SK-N-SH (cell line): Measurements from ENCODE around the gene GPR17. TPM values are rescaled to one million over a fixed set of nuclear protein-coding genes. Genes with fewer than 3 reads are reported as not detected.

ENCODE experiments used
- CTCF ChIA-PET: fragments of 300-600, 350-600 bp; formaldehyde crosslinking; extraction: SDS; loops from one replicate; lab custom pipeline; 2021; lab: Yijun Ruan, JAX
- POLR2A ChIA-PET: fragments of 350-600 bp; sonication (Branson Sonifier 250); formaldehyde crosslinking; extraction: SDS; loops from one replicate; lab custom pipeline; 2020; ENCODE audit warnings: antibody characterized with exemption, inconsistent platforms; lab: Yijun Ruan, JAX
- DNase-seq: peaks from one replicate; pipeline ENCODE4 v3.0.0; 2012
- H2AFZ ChIP-seq: fragments of 200-600 bp; sonication (generic); 2 replicates; pipeline ENCODE4 v1.8.1; 2016; ENCODE audit warnings: antibody characterized with exemption, mild to moderate bottlenecking, low read depth
- H3F3A ChIP-seq: fragments of 200-600 bp; sonication (generic); replicated peaks from 2 replicates; pipeline ENCODE3; 2016; ENCODE audit warnings: antibody characterized with exemption, mild to moderate bottlenecking; ENCODE audit not compliant: insufficient read depth
- H3K27ac ChIP-seq, 2 experiments: fragments of 200-500 bp in 1 of 2; fragments of 200-600 bp in 1 of 2; sonication (Bioruptor generic) in 1 of 2; sonication (generic), shearing (Covaris generic) in 1 of 2; 2 replicates each; pipeline versions ENCODE4 v1.5.1 to v1.6.1; 2014 to 2016; ENCODE audit warnings: low read depth in 2 of 2, inconsistent platforms in 1 of 2, low read length in 1 of 2, mild to moderate bottlenecking in 1 of 2, mixed read lengths in 1 of 2
- H3K27me3 ChIP-seq: fragments of 200-600 bp; sonication (generic), shearing (Covaris generic); 2 replicates; pipeline ENCODE4 v1.6.1; 2016; ENCODE audit warnings: mixed run types; ENCODE audit not compliant: insufficient read depth
- H3K36me3 ChIP-seq, 2 experiments: fragments of 200-500 bp in 1 of 2; fragments of 200-600 bp in 1 of 2; sonication (Bioruptor generic) in 1 of 2; sonication (generic) in 1 of 2; replicated peaks in 1 of 2; 2 replicates each; pipeline versions ENCODE3 to v1.5.1; 2014 to 2016; ENCODE audit warnings: low read length in 1 of 2, mild to moderate bottlenecking in 1 of 2; ENCODE audit not compliant: insufficient read depth in 2 of 2, control insufficient read depth in 1 of 2
- H3K4me1 ChIP-seq, 2 experiments: fragments of 200-500 bp in 1 of 2; fragments of 200-600 bp in 1 of 2; sonication (Bioruptor generic) in 1 of 2; sonication (generic), shearing (Covaris generic) in 1 of 2; 2 replicates each; pipeline versions ENCODE4 v1.5.1 to v1.6.1; 2014 to 2016; ENCODE audit warnings: low read depth in 1 of 2, low read length in 1 of 2, mixed run types in 1 of 2; ENCODE audit not compliant: insufficient read depth in 2 of 2, control insufficient read depth in 1 of 2
- H3K4me2 ChIP-seq: fragments of 200-600 bp; sonication (generic), shearing (Covaris generic); 2 replicates; pipeline ENCODE4 v1.6.1; 2017; ENCODE audit warnings: mixed run types
- H3K4me3 ChIP-seq, 2 experiments: fragments of 200-500 bp in 1 of 2; fragments of 200-600 bp in 1 of 2; sonication (Bioruptor generic) in 1 of 2; sonication (generic), shearing (Covaris generic) in 1 of 2; 2 replicates each; pipeline versions ENCODE4 v1.5.1 to v1.8.1; 2014 to 2016; ENCODE audit warnings: low read depth in 2 of 2, inconsistent platforms in 1 of 2, low read length in 1 of 2, mild to moderate bottlenecking in 1 of 2, mixed read lengths in 1 of 2, moderate library complexity in 1 of 2
- H3K79me2 ChIP-seq: fragments of 200-600 bp; sonication (generic); 2 replicates; pipeline ENCODE4 v1.8.1; 2017; ENCODE audit warnings: mild to moderate bottlenecking; ENCODE audit not compliant: insufficient read depth
- H3K9ac ChIP-seq: fragments of 200-600 bp; sonication (generic); 2 replicates; pipeline ENCODE4 v1.6.1; 2017; ENCODE audit warnings: mixed run types
- H3K9me2 ChIP-seq: fragments of 200-600 bp; sonication (generic); 2 replicates; pipeline ENCODE4 v1.6.1; 2017; ENCODE audit warnings: mixed run types
- H3K9me3 ChIP-seq: fragments of 200-600 bp; sonication (generic); 2 replicates; pipeline ENCODE4 v1.6.1; 2017; ENCODE audit warnings: mixed run types, mild to moderate bottlenecking, moderate library complexity
- H4K20me1 ChIP-seq: fragments of 200-600 bp; sonication (generic); 2 replicates; pipeline ENCODE4 v1.6.1; 2017; ENCODE audit warnings: mild to moderate bottlenecking, mixed run types; ENCODE audit not compliant: insufficient read depth
- CHD2 ChIP-seq: fragments of 150-350 bp; IDR thresholded peaks from 2 replicates; pipeline ENCODE4 v1.6.1; 2018; ENCODE audit warnings: low read length; ENCODE audit not compliant: partially characterized antibody
- ELF1 ChIP-seq: IDR thresholded peaks from 2 replicates; pipeline ENCODE4 v1.4.0; 2012
- EP300 ChIP-seq, 2 experiments: IDR thresholded peaks; 2 replicates each; pipeline versions ENCODE4 v1.4.0 to v1.6.1; 2012; ENCODE audit warnings: borderline replicate concordance in 1 of 2, low read depth in 1 of 2, low read length in 1 of 2
- FOSL2 ChIP-seq: IDR thresholded peaks from 2 replicates; pipeline ENCODE4 v1.4.0; 2012; ENCODE audit warnings: low read depth, mild to moderate bottlenecking, moderate library complexity, borderline replicate concordance
- FOXM1 ChIP-seq: IDR thresholded peaks from 2 replicates; pipeline ENCODE4 v1.4.0; 2012; ENCODE audit warnings: low read depth, mild to moderate bottlenecking
- GABPA ChIP-seq: IDR thresholded peaks from 2 replicates; pipeline ENCODE4 v1.4.0; 2012; ENCODE audit warnings: low read depth, mild to moderate bottlenecking
- GATA2 ChIP-seq: sonication (generic); formaldehyde crosslinking; IDR thresholded peaks from 2 replicates; pipeline ENCODE4 v1.5.0; 2020; ENCODE audit warnings: mild to moderate bottlenecking, missing genetic modification reagents
- JUND ChIP-seq: IDR thresholded peaks from 2 replicates; pipeline ENCODE4 v1.4.0; 2012
- MEF2A ChIP-seq: IDR thresholded peaks from 2 replicates; pipeline ENCODE4 v1.4.0; 2012; ENCODE audit warnings: low read depth, borderline replicate concordance
- RCOR1 ChIP-seq: fragments of 150-350 bp; IDR thresholded peaks from 2 replicates; pipeline ENCODE4 v1.6.1; 2017; ENCODE audit warnings: antibody characterized with exemption, low read length
- SMC3 ChIP-seq: IDR thresholded peaks from 2 replicates; pipeline ENCODE4 v1.6.1; 2012; ENCODE audit warnings: low read depth, low read length, improper control_type of control experiment
- TAF1 ChIP-seq: IDR thresholded peaks from 2 replicates; pipeline ENCODE4 v1.6.1; 2012; ENCODE audit warnings: low read depth, mild to moderate bottlenecking, low read length, moderate library complexity, borderline replicate concordance
- YY1 ChIP-seq: IDR thresholded peaks from 2 replicates; pipeline ENCODE4 v1.4.0; 2012; ENCODE audit warnings: low read depth, mild to moderate bottlenecking
- WGBS: methylation state at CpG from one replicate; pipeline ENCODE4 v1.1.6; 2017; ENCODE audit warnings: low lambda C conversion rate; 5-methylcytosine and 5-hydroxymethylcytosine counted together
- polyA plus RNA-seq, 3 experiments: library from polyadenylated mRNA; depleted of rRNA; stranded (reverse); fragments of >200 nt; gene quantifications; 2 replicates each; pipeline ENCODE4 v1.2.3, GENCODE V29; 2012
- TF ChIP-seq, protein P1 (sequence below): IDR thresholded peaks from 2 replicates; pipeline ENCODE4 v1.4.0; 2012; ENCODE audit warnings: low read depth
- TF ChIP-seq, protein P2 (sequence below): fragments of 200-600 bp; sonication (generic); IDR thresholded peaks from 2 replicates; pipeline ENCODE4 v1.6.1; 2017; ENCODE audit warnings: antibody characterized with exemption, mild to moderate bottlenecking, moderate library complexity
- TF ChIP-seq, protein P3 (sequence below): fragments of 150-350 bp; IDR thresholded peaks from 2 replicates; pipeline ENCODE4 v1.6.1; 2017; ENCODE audit warnings: antibody characterized with exemption, low read length, low read depth, borderline replicate concordance
- TF ChIP-seq, protein P4 (sequence below): IDR thresholded peaks from 2 replicates; pipeline ENCODE4 v1.4.0; 2012; ENCODE audit warnings: low read depth, borderline replicate concordance
- TF ChIP-seq, protein P5 (sequence below): fragments of 150-350 bp; IDR thresholded peaks from 2 replicates; pipeline ENCODE4 v1.6.1; 2016; ENCODE audit warnings: mild to moderate bottlenecking, low read depth, low read length

GPR17 gene
- polyA plus RNA-seq, 1 of the 3 experiments (the other 2 are of a cell fraction), result 0.03 TPM

DNA sequence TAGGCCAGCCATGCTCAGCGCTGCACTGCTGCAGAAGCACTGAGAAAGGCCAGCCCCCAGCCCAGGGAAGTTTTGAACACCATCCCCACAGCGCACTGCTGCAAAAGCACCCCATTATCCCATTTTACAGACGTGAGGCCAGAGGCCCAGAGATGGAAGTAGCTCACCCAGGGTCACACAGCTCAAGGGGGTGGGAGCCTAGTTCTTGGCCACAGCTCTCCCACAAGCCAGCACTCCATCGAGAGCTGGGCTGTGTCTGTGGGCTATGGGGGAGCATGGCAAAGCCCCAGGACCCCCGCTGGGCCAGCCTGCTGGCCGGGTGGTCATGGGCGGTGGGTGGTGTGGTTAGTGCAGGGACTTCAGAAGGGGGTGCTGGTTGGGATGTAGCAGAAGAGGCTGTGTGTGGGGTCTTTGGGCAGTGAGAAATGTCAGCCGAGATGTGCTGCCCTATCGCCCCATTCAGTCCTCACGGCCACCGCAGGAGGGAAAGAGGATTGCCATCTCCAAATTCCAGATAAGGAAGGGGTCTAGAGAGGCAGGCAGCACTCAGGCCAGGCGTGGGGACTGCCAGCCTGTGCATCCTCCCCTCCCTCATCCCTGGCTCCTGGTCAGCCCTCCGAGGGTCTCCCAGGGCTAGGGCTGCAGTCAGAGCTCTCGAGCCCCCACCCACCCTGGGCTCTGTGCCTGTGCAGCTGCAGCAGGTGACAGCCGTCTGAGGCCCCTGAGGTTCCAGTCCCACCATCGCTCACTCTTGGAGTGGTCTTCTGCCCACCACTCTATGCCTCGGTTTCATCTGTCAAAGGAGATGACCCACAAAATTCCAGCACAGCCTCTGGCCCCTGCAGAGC is 17.0 kb upstream of the GPR17 start:
- Histone ChIP-seq H3K4me2 (no peak overlapping the region), H3K36me3 (no peaks in the 10 kb centered on the region), H3K9me3 (no peaks in the 10 kb centered on the region), H3K27ac (no peak overlapping the region), H3K27me3 (no peaks in the 10 kb centered on the region), H2AFZ (no peak overlapping the region), H3K9ac (no peak overlapping the region), H4K20me1 (no peaks in the 10 kb centered on the region), H3F3A (no peaks in the 10 kb centered on the region), H3K79me2 (no peaks in the 10 kb centered on the region), H3K4me1 (peaks cover 0 to 20% of the 10 kb centered on the region in 2 experiments; a peak in 1 of 4 replicates), H3K4me3 (no peak overlapping the region), H3K9me2 (no peaks in the 10 kb centered on the region)
- WGBS, result 50% methylated on average over 5 of the region's 17 CpGs
- POLR2A ChIA-PET, result no interaction called here
- CTCF ChIA-PET, result interaction anchor here (2.0 kb wide), 1 partner anchor 21 kb away, joined by 6 read pairs; no protein-coding TSS in a partner anchor
- TF ChIP-seq, protein P1, sequence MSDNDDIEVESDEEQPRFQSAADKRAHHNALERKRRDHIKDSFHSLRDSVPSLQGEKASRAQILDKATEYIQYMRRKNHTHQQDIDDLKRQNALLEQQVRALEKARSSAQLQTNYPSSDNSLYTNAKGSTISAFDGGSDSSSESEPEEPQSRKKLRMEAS, result no peak
- TF ChIP-seq TAF1 (no peak), CHD2 (no peak), JUND (no peak)
- TF ChIP-seq, protein P2, sequence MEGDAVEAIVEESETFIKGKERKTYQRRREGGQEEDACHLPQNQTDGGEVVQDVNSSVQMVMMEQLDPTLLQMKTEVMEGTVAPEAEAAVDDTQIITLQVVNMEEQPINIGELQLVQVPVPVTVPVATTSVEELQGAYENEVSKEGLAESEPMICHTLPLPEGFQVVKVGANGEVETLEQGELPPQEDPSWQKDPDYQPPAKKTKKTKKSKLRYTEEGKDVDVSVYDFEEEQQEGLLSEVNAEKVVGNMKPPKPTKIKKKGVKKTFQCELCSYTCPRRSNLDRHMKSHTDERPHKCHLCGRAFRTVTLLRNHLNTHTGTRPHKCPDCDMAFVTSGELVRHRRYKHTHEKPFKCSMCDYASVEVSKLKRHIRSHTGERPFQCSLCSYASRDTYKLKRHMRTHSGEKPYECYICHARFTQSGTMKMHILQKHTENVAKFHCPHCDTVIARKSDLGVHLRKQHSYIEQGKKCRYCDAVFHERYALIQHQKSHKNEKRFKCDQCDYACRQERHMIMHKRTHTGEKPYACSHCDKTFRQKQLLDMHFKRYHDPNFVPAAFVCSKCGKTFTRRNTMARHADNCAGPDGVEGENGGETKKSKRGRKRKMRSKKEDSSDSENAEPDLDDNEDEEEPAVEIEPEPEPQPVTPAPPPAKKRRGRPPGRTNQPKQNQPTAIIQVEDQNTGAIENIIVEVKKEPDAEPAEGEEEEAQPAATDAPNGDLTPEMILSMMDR, result no peak
- TF ChIP-seq, protein P3, sequence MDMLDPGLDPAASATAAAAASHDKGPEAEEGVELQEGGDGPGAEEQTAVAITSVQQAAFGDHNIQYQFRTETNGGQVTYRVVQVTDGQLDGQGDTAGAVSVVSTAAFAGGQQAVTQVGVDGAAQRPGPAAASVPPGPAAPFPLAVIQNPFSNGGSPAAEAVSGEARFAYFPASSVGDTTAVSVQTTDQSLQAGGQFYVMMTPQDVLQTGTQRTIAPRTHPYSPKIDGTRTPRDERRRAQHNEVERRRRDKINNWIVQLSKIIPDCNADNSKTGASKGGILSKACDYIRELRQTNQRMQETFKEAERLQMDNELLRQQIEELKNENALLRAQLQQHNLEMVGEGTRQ, result no peak
- no peak for DNase-seq

DNA sequence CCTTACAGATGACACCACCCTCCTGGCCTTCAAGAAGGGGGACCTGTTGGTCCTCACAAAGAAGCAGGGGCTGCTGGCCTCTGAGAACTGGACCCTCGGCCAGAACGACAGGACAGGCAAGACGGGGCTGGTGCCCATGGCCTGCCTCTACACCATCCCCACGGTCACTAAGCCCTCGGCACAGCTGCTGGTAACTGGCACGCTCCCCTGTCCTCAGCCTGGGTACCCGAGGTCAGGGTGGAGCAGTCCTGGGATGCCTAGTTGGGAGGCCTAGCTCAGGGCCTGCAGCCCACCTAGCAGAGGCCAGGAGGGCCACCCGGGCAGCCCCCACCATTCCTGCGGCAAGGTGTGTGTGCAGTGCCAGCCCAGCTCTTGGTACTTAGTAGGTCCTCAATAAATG is 16.3 kb upstream of the GPR17 start:
- H3K4me1 ChIP-seq, result peaks cover 0 to 26% of the 10 kb centered on the region in 2 experiments; a peak in 1 of 4 replicates
- CTCF ChIA-PET, result no interaction called here
- 86% methylated on average over 2 of the region's 9 CpGs for whole genome bisulfite sequencing
- no peak overlapping the region for H3K27ac ChIP-seq
- H3F3A ChIP-seq, result no peaks in the 10 kb centered on the region
- no peak overlapping the region for H3K9ac ChIP-seq
- POLR2A ChIA-PET, result no interaction called here
- H3K4me2 ChIP-seq, result no peak overlapping the region
- no peaks in the 10 kb centered on the region for H3K36me3 ChIP-seq
- H4K20me1 ChIP-seq, result no peaks in the 10 kb centered on the region
- H2AFZ ChIP-seq, result no peak overlapping the region
- no peaks in the 10 kb centered on the region for H3K27me3 ChIP-seq
- TF ChIP-seq GABPA, result no peak
- no peak for TF ChIP-seq YY1
- TF ChIP-seq, protein P4, sequence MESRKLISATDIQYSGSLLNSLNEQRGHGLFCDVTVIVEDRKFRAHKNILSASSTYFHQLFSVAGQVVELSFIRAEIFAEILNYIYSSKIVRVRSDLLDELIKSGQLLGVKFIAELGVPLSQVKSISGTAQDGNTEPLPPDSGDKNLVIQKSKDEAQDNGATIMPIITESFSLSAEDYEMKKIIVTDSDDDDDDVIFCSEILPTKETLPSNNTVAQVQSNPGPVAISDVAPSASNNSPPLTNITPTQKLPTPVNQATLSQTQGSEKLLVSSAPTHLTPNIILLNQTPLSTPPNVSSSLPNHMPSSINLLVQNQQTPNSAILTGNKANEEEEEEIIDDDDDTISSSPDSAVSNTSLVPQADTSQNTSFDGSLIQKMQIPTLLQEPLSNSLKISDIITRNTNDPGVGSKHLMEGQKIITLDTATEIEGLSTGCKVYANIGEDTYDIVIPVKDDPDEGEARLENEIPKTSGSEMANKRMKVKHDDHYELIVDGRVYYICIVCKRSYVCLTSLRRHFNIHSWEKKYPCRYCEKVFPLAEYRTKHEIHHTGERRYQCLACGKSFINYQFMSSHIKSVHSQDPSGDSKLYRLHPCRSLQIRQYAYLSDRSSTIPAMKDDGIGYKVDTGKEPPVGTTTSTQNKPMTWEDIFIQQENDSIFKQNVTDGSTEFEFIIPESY, result no peak
- no peak for TF ChIP-seq GATA2 (CRISPR knock-in tag)
- TF ChIP-seq TAF1, result no peak
- TF ChIP-seq FOSL2, result no peak
- TF ChIP-seq ELF1, result no peak
- no peak for TF ChIP-seq RCOR1
- no peak for TF ChIP-seq FOXM1
- TF ChIP-seq CHD2, result no peak
- TF ChIP-seq EP300 (IDR thresholded peaks at IDR 0.05; ENCODE audit: borderline replicate concordance in 1 of 2, low read depth in 1 of 2, low read length in 1 of 2), result no peak
- TF ChIP-seq, protein P5, sequence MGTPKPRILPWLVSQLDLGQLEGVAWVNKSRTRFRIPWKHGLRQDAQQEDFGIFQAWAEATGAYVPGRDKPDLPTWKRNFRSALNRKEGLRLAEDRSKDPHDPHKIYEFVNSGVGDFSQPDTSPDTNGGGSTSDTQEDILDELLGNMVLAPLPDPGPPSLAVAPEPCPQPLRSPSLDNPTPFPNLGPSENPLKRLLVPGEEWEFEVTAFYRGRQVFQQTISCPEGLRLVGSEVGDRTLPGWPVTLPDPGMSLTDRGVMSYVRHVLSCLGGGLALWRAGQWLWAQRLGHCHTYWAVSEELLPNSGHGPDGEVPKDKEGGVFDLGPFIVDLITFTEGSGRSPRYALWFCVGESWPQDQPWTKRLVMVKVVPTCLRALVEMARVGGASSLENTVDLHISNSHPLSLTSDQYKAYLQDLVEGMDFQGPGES, result no peak
- no peak for TF ChIP-seq MEF2A
- no peak for TF ChIP-seq SMC3
- DNase-seq, result no peak
- H3K9me2 ChIP-seq, result no peaks in the 10 kb centered on the region
- H3K9me3 ChIP-seq, result no peaks in the 10 kb centered on the region
- no peak overlapping the region for H3K4me3 ChIP-seq
- H3K79me2 ChIP-seq, result no peaks in the 10 kb centered on the region
